DND-41 (cell line): ENCODE data around the gene HEXIM2.

Experiments
- ATAC-seq: fragments of 200-7000 bp; cut with Tn5 transposase; 3 replicates; pipeline ENCODE4 v1.9.1; 2021; ENCODE audit warnings: low read depth; ENCODE audit not compliant: insufficient read depth
- DNase-seq: peaks from one replicate; pipeline ENCODE4 v3.0.0-alpha.2; 2020
- H2AFZ ChIP-seq: 2 replicates; pipeline ENCODE4 v1.6.0; 2012; ENCODE audit warnings: low read depth, low read length
- H3K27ac ChIP-seq: 2 replicates; pipeline ENCODE4 v1.5.1; 2012; ENCODE audit warnings: low read length, inconsistent platforms
- H3K27me3 ChIP-seq: fragments of 200-600 bp; sonication (generic); 2 replicates; pipeline ENCODE4 v1.6.0; 2012; ENCODE audit warnings: low read length, mild to moderate bottlenecking, inconsistent platforms; ENCODE audit not compliant: insufficient read depth, poor library complexity
- H3K36me3 ChIP-seq: 2 replicates; pipeline ENCODE4 v1.5.1; 2012; ENCODE audit warnings: low read length, inconsistent platforms; ENCODE audit not compliant: insufficient read depth
- H3K4me1 ChIP-seq: 2 replicates; pipeline ENCODE4 v1.5.1; 2012; ENCODE audit warnings: mild to moderate bottlenecking, low read length; ENCODE audit not compliant: insufficient read depth
- H3K4me2 ChIP-seq: 2 replicates; pipeline ENCODE4 v1.6.0; 2012; ENCODE audit warnings: mild to moderate bottlenecking, moderate library complexity, low read length, inconsistent platforms; ENCODE audit not compliant: insufficient read depth
- H3K4me3 ChIP-seq, 2 experiments: fragments of 200-600 bp in 1 of 2; shearing (Covaris generic) in 1 of 2; 2 replicates each; pipeline ENCODE4 v1.5.1; 2012 to 2016; ENCODE audit warnings: inconsistent platforms in 2 of 2, low read length in 2 of 2, mild to moderate bottlenecking in 2 of 2, low read depth in 1 of 2, moderate library complexity in 1 of 2
- H3K79me2 ChIP-seq: 2 replicates; pipeline ENCODE4 v1.6.0; 2012; ENCODE audit warnings: low read length, inconsistent platforms; ENCODE audit not compliant: insufficient read depth
- H3K9ac ChIP-seq: 2 replicates; pipeline ENCODE4 v1.6.0; 2012; ENCODE audit warnings: low read depth, mild to moderate bottlenecking, inconsistent platforms, low read length, moderate library complexity
- H3K9me3 ChIP-seq: 2 replicates; pipeline ENCODE4 v1.5.1; 2012; ENCODE audit warnings: low read length, moderate library complexity, mild to moderate bottlenecking, inconsistent platforms; ENCODE audit not compliant: insufficient read depth, severe bottlenecking
- H4K20me1 ChIP-seq: 2 replicates; pipeline ENCODE4 v1.6.0; 2012; ENCODE audit warnings: low read length; ENCODE audit not compliant: insufficient read depth
- EZH2 ChIP-seq: IDR thresholded peaks from 3 replicates; pipeline ENCODE4 v1.6.1; 2012; ENCODE audit warnings: borderline replicate concordance, low read depth, mild to moderate bottlenecking, moderate library complexity, low read length, inconsistent platforms; ENCODE audit not compliant: severe bottlenecking
- TF ChIP-seq, protein P1 (sequence below): IDR thresholded peaks from 2 replicates; pipeline ENCODE4 v1.5.1; 2012; ENCODE audit warnings: borderline replicate concordance, low read length, moderate library complexity, mild to moderate bottlenecking; ENCODE audit not compliant: poor library complexity, severe bottlenecking; ENCODE audit errors: extremely low read depth

HEXIM2 gene, protein sequence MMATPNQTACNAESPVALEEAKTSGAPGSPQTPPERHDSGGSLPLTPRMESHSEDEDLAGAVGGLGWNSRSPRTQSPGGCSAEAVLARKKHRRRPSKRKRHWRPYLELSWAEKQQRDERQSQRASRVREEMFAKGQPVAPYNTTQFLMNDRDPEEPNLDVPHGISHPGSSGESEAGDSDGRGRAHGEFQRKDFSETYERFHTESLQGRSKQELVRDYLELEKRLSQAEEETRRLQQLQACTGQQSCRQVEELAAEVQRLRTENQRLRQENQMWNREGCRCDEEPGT

DNA sequence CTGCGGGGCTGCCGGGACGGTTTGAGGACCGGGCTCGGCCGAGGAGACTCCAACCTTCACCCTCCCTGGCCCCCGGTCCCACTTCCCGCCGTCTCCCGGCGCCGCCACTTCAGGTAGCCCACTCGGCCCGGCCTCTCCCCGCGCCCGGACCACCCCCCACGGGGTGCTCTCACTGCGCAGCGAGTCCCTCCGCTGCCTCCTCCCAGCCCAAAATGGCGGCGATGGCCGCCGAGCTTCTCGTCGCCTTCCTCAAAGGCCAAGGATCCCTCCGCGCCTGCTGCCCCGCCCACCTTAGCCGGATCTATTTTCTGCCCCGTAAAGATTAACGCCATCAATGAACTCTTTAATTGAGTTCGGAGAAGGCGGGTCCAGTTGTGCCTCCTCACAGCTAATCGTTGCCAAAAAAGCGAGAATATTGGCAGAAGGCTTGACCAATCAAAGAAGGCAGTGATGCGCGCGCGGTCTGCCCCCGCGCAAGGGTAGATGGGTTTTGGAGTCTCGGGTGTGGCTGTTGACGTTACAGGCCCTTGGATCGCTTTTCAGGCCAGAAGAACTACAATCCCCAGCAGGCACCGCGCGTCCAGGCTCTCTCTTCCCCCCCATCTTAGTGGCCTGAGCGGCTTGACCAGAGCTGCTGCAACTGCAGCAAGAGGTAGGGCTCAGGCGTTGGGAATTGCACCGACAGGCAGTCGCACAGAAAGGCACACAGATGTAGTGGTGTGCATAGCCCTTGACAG is at the start of gene HEXIM2:
Gene HEXIM2, plus strand, starts transcription at position 588 of the 737 bp plus-strand sequence. CDS start 919 bp downstream, outside the sequence.
- Histone ChIP-seq H4K20me1 (peaks cover 7% of the 10 kb centered on the region; the same call in 1 of the 2 replicates), H2AFZ (peak within 1 kb of the TSS; percentile 88), H3K27me3 (no peaks in the 10 kb centered on the region), H3K27ac (peak within 1 kb of the TSS; percentile 89), H3K9ac (peak within 1 kb of the TSS; percentile 91), H3K4me3 (peak within 1 kb of the TSS; percentile 53 to 87; a peak in 3 of 4 replicates), H3K4me2 (peak within 1 kb of the TSS; percentile 77), H3K9me3 (no peaks in the 10 kb centered on the region), H3K79me2 (peaks cover 48% of the 10 kb centered on the region), H3K4me1 (peaks cover 29% of the 10 kb centered on the region), H3K36me3 (peaks cover 5% of the 10 kb centered on the region; the same call in 1 of the 2 replicates)
- ATAC-seq = peak; percentile 90
- TF ChIP-seq, protein P1, sequence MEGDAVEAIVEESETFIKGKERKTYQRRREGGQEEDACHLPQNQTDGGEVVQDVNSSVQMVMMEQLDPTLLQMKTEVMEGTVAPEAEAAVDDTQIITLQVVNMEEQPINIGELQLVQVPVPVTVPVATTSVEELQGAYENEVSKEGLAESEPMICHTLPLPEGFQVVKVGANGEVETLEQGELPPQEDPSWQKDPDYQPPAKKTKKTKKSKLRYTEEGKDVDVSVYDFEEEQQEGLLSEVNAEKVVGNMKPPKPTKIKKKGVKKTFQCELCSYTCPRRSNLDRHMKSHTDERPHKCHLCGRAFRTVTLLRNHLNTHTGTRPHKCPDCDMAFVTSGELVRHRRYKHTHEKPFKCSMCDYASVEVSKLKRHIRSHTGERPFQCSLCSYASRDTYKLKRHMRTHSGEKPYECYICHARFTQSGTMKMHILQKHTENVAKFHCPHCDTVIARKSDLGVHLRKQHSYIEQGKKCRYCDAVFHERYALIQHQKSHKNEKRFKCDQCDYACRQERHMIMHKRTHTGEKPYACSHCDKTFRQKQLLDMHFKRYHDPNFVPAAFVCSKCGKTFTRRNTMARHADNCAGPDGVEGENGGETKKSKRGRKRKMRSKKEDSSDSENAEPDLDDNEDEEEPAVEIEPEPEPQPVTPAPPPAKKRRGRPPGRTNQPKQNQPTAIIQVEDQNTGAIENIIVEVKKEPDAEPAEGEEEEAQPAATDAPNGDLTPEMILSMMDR = no peak
- TF ChIP-seq EZH2 = no peak
- peak; percentile 99 for DNase-seq

DNA sequence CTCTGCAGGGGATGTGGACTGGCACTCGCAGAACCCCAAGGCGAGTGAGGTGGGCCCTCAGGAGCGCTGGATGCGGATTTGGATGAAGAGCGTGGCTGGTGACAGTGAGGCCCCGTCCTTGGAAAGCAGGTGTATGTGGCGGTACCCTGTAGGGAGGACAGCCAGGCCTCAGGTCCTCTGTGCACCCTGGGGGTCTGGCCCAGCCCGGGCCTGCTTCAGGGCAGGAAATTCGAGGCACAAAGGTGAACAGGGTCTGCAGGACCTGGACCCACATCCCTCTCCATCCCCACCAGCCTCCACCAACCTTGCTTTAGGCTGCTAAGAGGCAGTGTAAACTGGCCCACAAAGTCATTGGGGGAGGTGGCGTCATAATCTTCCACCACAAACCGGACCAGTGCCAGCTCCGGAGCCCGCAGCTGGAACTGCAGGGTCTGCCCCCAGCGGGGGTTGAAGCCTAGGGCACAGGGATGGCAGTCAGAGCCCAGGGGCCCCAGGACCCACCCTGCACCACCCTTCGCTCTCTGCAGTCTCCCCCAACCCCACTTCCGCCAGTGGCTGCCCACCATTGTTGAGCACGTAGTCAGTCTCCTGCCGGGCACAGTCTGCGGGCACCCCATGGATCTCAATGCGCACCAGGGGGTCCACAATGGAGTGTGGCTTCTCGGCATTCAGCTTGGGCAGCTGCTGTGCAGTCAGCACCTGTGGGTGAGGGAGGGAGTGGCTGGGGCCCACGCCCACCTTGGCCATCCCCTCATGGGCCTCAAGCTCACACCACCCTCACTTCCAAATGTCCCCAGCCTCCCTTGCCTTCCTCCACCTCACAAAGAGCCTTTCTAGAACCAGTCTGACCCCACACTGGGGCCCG is 48.9 kb upstream of the HEXIM2 start:
- H3K9ac ChIP-seq = no peak overlapping the region
- peaks cover 14% of the 10 kb centered on the region for H4K20me1 ChIP-seq
- no peak overlapping the region for H3K4me2 ChIP-seq
- H3K27me3 ChIP-seq = no peaks in the 10 kb centered on the region
- no peak for DNase-seq
- no peaks in the 10 kb centered on the region for H3K79me2 ChIP-seq
- H3K36me3 ChIP-seq = peaks cover 13% of the 10 kb centered on the region
- no peak overlapping the region for H3K4me3 ChIP-seq
- TF ChIP-seq EZH2 = no peak
- no peak for ATAC-seq
- H3K9me3 ChIP-seq = no peaks in the 10 kb centered on the region
- no peak overlapping the region for H2AFZ ChIP-seq
- no peak overlapping the region for H3K27ac ChIP-seq
- no peaks in the 10 kb centered on the region for H3K4me1 ChIP-seq

DNA sequence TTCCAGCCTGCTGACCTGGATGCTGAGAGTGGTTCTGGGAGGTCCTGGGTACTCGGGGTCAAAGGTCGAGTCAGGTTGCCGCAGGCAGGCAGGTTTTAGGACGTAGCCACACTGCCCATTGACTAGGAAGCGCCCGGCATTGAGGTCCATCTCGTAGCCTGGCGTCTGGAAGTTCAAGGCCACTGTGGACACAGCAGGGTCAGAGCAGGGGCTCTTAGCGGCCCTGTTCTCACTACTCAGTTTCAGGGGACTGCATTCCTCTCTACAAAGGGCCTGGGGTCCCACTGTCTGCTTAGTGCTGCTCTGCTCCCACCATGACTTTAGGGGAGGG is 48.3 kb upstream of the HEXIM2 start:
- Histone ChIP-seq H4K20me1 (peaks cover 8% of the 10 kb centered on the region), H3K27me3 (no peaks in the 10 kb centered on the region), H3K79me2 (no peaks in the 10 kb centered on the region), H3K9ac (no peak overlapping the region), H3K4me3 (no peak overlapping the region), H3K9me3 (no peaks in the 10 kb centered on the region), H3K36me3 (peaks cover 7% of the 10 kb centered on the region), H3K4me2 (no peak overlapping the region), H3K4me1 (no peaks in the 10 kb centered on the region), H2AFZ (no peak overlapping the region), H3K27ac (no peak overlapping the region)
- no peak for TF ChIP-seq EZH2
- TF ChIP-seq, protein P1 = no peak
- ATAC-seq (no peak), DNase-seq (no peak)
